Neural progenitor cell (in vitro differentiated cells): ENCODE measurements around the gene IQCF2. TPM values are rescaled to one million over a fixed set of nuclear protein-coding genes. Genes with fewer than 3 reads are reported as not detected.

Experiments used
- DNase-seq: peaks from one replicate; pipeline ENCODE4 v3.0.0-alpha.2; 2016; ENCODE audit warnings: low spot score
- H2AFZ ChIP-seq: fragments of 200-600 bp; sonication (generic); replicated peaks from 2 replicates; pipeline ENCODE4 v1.6.1; 2016; ENCODE audit warnings: antibody characterized with exemption
- H3F3A ChIP-seq: fragments of 200-600 bp; sonication (generic); 2 replicates; pipeline ENCODE4 v1.6.1; 2016; ENCODE audit warnings: antibody characterized with exemption, low read depth
- H3K27ac ChIP-seq: fragments of 200-600 bp; sonication (generic); 2 replicates; pipeline ENCODE4 v1.5.1; 2016; ENCODE audit warnings: mild to moderate bottlenecking
- H3K27me3 ChIP-seq: fragments of 200-600 bp; sonication (generic); 2 replicates; pipeline ENCODE4 v1.6.1; 2016; ENCODE audit warnings: mild to moderate bottlenecking, moderate library complexity
- H3K36me3 ChIP-seq: fragments of 200-600 bp; sonication (generic); 2 replicates; pipeline ENCODE4 v1.5.1; 2016
- H3K4me1 ChIP-seq: fragments of 200-600 bp; sonication (generic); 2 replicates; pipeline ENCODE4 v1.6.1; 2016; ENCODE audit warnings: mixed run types
- H3K4me2 ChIP-seq: fragments of 200-600 bp; sonication (generic); 2 replicates; pipeline ENCODE4 v1.6.1; 2016
- H3K4me3 ChIP-seq: fragments of 200-600 bp; sonication (generic); 2 replicates; pipeline ENCODE4 v1.5.1; 2016
- H3K79me2 ChIP-seq: fragments of 200-600 bp; sonication (generic); 2 replicates; pipeline ENCODE4 v1.6.1; 2016; ENCODE audit warnings: low read depth
- H3K9ac ChIP-seq: fragments of 200-600 bp; sonication (generic); 2 replicates; pipeline ENCODE4 v1.6.1; 2016
- H3K9me3 ChIP-seq: fragments of 200-600 bp; sonication (generic); 2 replicates; pipeline ENCODE4 v1.5.1; 2016; ENCODE audit warnings: low read depth
- H4K20me1 ChIP-seq: fragments of 200-600 bp; sonication (generic); 2 replicates; pipeline ENCODE4 v1.6.1; 2016; ENCODE audit warnings: low read depth
- H3K27ac Mint-ChIP-seq: 3 replicates; pipeline ENCODE4 v1.8.0; 2021; ENCODE audit warnings: mixed read lengths
- H3K27me3 Mint-ChIP-seq: 2 replicates; pipeline ENCODE4 v1.8.0; 2022; ENCODE audit warnings: low read depth, mild to moderate bottlenecking, inconsistent platforms, moderate library complexity, mixed read lengths; ENCODE audit not compliant: insufficient read depth
- H3K36me3 Mint-ChIP-seq: 3 replicates; pipeline ENCODE4 v1.8.0; 2021; ENCODE audit warnings: mixed read lengths
- H3K4me1 Mint-ChIP-seq: 3 replicates; pipeline ENCODE4 v1.8.0; 2021; ENCODE audit warnings: mixed read lengths
- H3K4me3 Mint-ChIP-seq: 3 replicates; pipeline ENCODE4 v1.8.0; 2021; ENCODE audit warnings: mild to moderate bottlenecking, moderate library complexity, mixed read lengths
- H3K9me3 Mint-ChIP-seq: 3 replicates; pipeline ENCODE4 v1.8.0; 2020; ENCODE audit warnings: mixed read lengths
- EZH2 ChIP-seq: fragments of 200-600 bp; sonication (generic); IDR thresholded peaks from 2 replicates; pipeline ENCODE4 v1.6.1; 2017; ENCODE audit warnings: antibody characterized with exemption, mild to moderate bottlenecking, moderate library complexity
- EZH2phosphoT487 ChIP-seq: fragments of 200-600 bp; sonication (generic); IDR thresholded peaks from 2 replicates; pipeline ENCODE4 v1.6.1; 2017; ENCODE audit warnings: antibody characterized with exemption
- total RNA-seq: library from RNA; depleted of rRNA; stranded (reverse); fragments of >200 nt; gene quantifications from 2 replicates; pipeline ENCODE4 v1.2.3, GENCODE V29; 2015; ENCODE audit warnings: low replicate concordance
- TF ChIP-seq, protein P1 (sequence below): fragments of 200-600 bp; sonication (generic); IDR thresholded peaks from 2 replicates; pipeline ENCODE4 v1.5.1; 2017; ENCODE audit warnings: antibody characterized with exemption, mild to moderate bottlenecking

The IQCF2 gene
- total RNA-seq, 1 donor from 2014 or later = not detected

- H4K20me1 ChIP-seq = no peaks in the 10 kb centered on the region
- DNase-seq = no peak
- no peak overlapping the region for H3K4me2 ChIP-seq
- H3K79me2 ChIP-seq = no peaks in the 10 kb centered on the region
- Mint-ChIP-seq H3K4me3 (no peak overlapping the region), H3K9me3 (peaks cover 4% of the 10 kb centered on the region), H3K27me3 (peaks cover 7% of the 10 kb centered on the region), H3K36me3 (no peaks in the 10 kb centered on the region), H3K4me1 (no peaks in the 10 kb centered on the region), H3K27ac (no peak overlapping the region)
- H3K27ac ChIP-seq = no peak overlapping the region
- no peaks in the 10 kb centered on the region for H3K36me3 ChIP-seq
- H2AFZ ChIP-seq = no peak overlapping the region
- no peak overlapping the region for H3K9ac ChIP-seq
- TF ChIP-seq EZH2 (no peak), EZH2phosphoT487 (no peak)
- TF ChIP-seq, protein P1, sequence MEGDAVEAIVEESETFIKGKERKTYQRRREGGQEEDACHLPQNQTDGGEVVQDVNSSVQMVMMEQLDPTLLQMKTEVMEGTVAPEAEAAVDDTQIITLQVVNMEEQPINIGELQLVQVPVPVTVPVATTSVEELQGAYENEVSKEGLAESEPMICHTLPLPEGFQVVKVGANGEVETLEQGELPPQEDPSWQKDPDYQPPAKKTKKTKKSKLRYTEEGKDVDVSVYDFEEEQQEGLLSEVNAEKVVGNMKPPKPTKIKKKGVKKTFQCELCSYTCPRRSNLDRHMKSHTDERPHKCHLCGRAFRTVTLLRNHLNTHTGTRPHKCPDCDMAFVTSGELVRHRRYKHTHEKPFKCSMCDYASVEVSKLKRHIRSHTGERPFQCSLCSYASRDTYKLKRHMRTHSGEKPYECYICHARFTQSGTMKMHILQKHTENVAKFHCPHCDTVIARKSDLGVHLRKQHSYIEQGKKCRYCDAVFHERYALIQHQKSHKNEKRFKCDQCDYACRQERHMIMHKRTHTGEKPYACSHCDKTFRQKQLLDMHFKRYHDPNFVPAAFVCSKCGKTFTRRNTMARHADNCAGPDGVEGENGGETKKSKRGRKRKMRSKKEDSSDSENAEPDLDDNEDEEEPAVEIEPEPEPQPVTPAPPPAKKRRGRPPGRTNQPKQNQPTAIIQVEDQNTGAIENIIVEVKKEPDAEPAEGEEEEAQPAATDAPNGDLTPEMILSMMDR = no peak
- no peaks in the 10 kb centered on the region for H3F3A ChIP-seq
- no peaks in the 10 kb centered on the region for H3K9me3 ChIP-seq
- H3K4me1 ChIP-seq = no peaks in the 10 kb centered on the region
- H3K27me3 ChIP-seq = no peaks in the 10 kb centered on the region
- H3K4me3 ChIP-seq = no peak overlapping the region
Observed at GRCh38 chr3:51816723-51817122, 44.7 kb upstream of the IQCF2 start.

DNA sequence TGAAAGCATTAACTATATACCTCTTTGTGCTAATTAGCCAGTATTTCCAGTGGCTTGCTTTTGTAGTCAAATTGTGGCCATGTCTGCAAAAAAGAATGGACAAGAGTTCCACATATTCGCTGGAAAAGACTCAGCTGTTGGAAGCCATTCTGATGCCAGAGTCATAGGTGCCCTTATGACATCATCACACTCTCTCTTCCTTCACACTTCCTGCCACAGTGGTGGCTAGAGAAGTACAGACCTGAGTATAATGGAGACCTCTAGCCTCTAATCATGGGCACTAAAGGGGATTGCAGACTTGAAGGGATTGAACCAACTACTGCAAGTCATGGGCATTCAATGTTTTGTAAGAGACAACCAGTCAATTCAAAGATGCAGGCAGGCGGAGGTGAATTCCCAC is 44.0 kb upstream of the IQCF2 start:
- Histone ChIP-seq H3K79me2 (no peaks in the 10 kb centered on the region), H3K27me3 (no peaks in the 10 kb centered on the region), H3K4me3 (no peak overlapping the region), H2AFZ (no peak overlapping the region), H4K20me1 (no peaks in the 10 kb centered on the region), H3K27ac (no peak overlapping the region), H3K36me3 (no peaks in the 10 kb centered on the region), H3K4me2 (no peak overlapping the region), H3K9me3 (no peaks in the 10 kb centered on the region), H3K4me1 (no peaks in the 10 kb centered on the region), H3F3A (no peaks in the 10 kb centered on the region), H3K9ac (no peak overlapping the region)
- TF ChIP-seq EZH2 (no peak), EZH2phosphoT487 (no peak)
- TF ChIP-seq, protein P1 = no peak
- Mint-ChIP-seq H3K27me3 (peaks cover 9% of the 10 kb centered on the region), H3K9me3 (peaks cover 5% of the 10 kb centered on the region), H3K4me1 (no peaks in the 10 kb centered on the region), H3K27ac (no peak overlapping the region), H3K4me3 (no peak overlapping the region), H3K36me3 (no peaks in the 10 kb centered on the region)
- no peak for DNase-seq

DNA sequence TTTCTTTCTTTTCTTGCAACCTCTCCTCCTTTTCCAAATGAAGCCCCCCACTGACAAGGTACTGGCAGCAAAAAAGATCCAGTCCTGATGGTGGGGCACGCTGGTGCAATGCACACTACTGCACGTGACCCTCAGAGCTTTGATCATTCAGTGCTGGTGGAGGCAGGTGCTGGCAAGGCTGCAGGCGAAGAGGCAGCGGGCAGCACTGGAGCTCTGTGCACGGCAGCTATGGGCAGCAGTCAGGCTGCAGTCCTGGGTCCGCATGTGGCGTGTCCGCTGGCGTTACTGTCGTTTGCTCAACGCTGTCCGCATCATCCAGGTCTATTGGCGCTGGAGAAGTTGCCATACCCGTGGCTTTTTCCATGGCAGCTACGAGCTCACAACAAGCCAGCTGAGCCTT is 42.3 kb upstream of the IQCF2 start:
- Histone ChIP-seq H3K27me3 (no peaks in the 10 kb centered on the region), H3K4me3 (no peak overlapping the region), H3F3A (no peaks in the 10 kb centered on the region), H4K20me1 (no peaks in the 10 kb centered on the region), H3K9me3 (no peaks in the 10 kb centered on the region), H2AFZ (peak overlapping the region; percentile 70), H3K36me3 (no peaks in the 10 kb centered on the region), H3K4me1 (no peaks in the 10 kb centered on the region), H3K27ac (no peak overlapping the region), H3K4me2 (no peak overlapping the region), H3K79me2 (no peaks in the 10 kb centered on the region), H3K9ac (no peak overlapping the region)
- Mint-ChIP-seq H3K4me3 (no peak overlapping the region), H3K36me3 (no peaks in the 10 kb centered on the region), H3K9me3 (peaks cover 5% of the 10 kb centered on the region), H3K27ac (no peak overlapping the region), H3K4me1 (no peaks in the 10 kb centered on the region), H3K27me3 (peaks cover 6% of the 10 kb centered on the region)
- DNase-seq = no peak
- TF ChIP-seq, protein P1 = no peak
- no peak for TF ChIP-seq EZH2phosphoT487
- no peak for TF ChIP-seq EZH2
